Fibroblast of villous mesenchyme (primary cell): Measurements from ENCODE around the gene CNTN4. TPM values are rescaled to one million over a fixed set of nuclear protein-coding genes. Genes with fewer than 3 reads are reported as not detected.

Source experiments
- DNase-seq: peaks from one replicate; pipeline ENCODE4 v3.0.0-alpha.2; 2010; ENCODE audit warnings: low read depth
- H3K4me3 ChIP-seq: 2 replicates; pipeline ENCODE4 v1.5.1; 2011; ENCODE audit warnings: low read depth, mild to moderate bottlenecking, low read length
- CTCF ChIP-seq: IDR thresholded peaks from 2 replicates; pipeline ENCODE4 v1.5.1; 2012; ENCODE audit warnings: low read depth, mild to moderate bottlenecking, low read length; ENCODE audit not compliant: insufficient read depth
- total RNA-seq: library from RNA; depleted of rRNA; stranded (reverse); fragments of >200 nt; gene quantifications from 2 replicates; pipeline ENCODE4 v1.2.3, GENCODE V29; 2012

Gene CNTN4
- total RNA-seq, 1 donor, result 6.9 TPM

GRCh38 chr3:2856138-2857133 lies 757.8 kb downstream of the CNTN4 start:
- TF ChIP-seq CTCF, result no peak
- no peak overlapping the region for H3K4me3 ChIP-seq
- no peak for DNase-seq

GRCh38 chr3:2860626-2861025 lies 762.0 kb downstream of the CNTN4 start:
- TF ChIP-seq CTCF, result no peak
- no peak for DNase-seq
- H3K4me3 ChIP-seq, result no peak overlapping the region

- TF ChIP-seq CTCF, result no peak
- DNase-seq, result no peak
- no peak overlapping the region for H3K4me3 ChIP-seq
Measured at GRCh38 chr3:2861120-2861519, 762.5 kb downstream of the CNTN4 start.

GRCh38 chr3:2861920-2862319 lies 763.3 kb downstream of the CNTN4 start:
- TF ChIP-seq CTCF, result no peak
- DNase-seq, result no peak
- no peak overlapping the region for H3K4me3 ChIP-seq

- no peak overlapping the region for H3K4me3 ChIP-seq
- DNase-seq, result no peak
- no peak for TF ChIP-seq CTCF
Measured at GRCh38 chr3:2862366-2862765, 763.7 kb downstream of the CNTN4 start.

GRCh38 chr3:2863127-2863526 lies 764.5 kb downstream of the CNTN4 start:
- H3K4me3 ChIP-seq, result no peak overlapping the region
- DNase-seq, result no peak
- TF ChIP-seq CTCF, result no peak

- TF ChIP-seq CTCF, result no peak
- no peak overlapping the region for H3K4me3 ChIP-seq
- DNase-seq, result no peak
Measured at GRCh38 chr3:2869905-2870304, 771.2 kb downstream of the CNTN4 start.
